GM21360 (cell line): ENCODE results near the gene PRR5L.

Experiments
- ATAC-seq: cut with Tn5 transposase; IDR thresholded peaks from one replicate; pipeline ENCODE4 v1.9.1; 2021; ENCODE audit warnings: mild to moderate bottlenecking, moderate library complexity; ENCODE audit not compliant: unreplicated experiment

PRR5L gene

DNA sequence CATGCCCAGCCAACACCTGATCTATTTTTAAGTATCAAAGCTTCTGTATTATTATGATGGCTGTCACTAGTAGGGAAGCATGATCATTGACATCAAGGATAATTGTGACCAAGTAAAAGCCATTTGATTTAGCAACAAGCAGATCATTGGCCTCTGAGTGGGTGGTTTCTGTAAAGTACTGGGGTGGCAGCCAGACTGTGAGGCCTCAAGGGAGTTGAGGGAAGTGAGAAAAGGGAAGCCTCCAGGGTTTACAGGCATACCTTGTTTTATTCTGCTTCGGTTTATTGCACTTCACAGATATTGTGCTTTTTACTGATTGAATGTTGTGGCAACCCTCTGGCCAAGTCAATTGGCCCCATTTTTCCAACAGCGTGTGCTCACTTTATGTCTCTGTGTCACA lies 60.1 kb downstream of the PRR5L start:
- ATAC-seq: peak; percentile 63

- no peak for ATAC-seq
Observed at GRCh38 chr11:36357831-36358230, 61.7 kb downstream of the PRR5L start.

DNA sequence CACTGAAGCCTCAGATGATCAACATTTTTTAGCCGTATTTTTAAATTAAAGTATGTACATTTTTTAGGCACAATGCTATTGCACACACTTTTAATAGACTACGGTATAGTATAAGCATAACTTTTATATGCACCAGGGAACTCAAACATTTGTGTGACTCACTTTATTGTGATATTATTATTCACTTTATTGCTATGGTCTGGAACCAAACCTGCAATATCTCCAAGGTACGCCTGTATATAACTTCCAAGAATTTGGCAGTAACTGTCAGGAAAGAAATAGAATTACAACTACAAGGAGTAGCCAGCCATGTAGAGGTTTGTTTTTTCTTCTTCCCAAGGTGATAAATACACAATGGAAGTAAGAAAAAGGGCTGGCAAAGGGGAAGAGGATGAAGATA lies 62.3 kb downstream of the PRR5L start:
- no peak for ATAC-seq

DNA sequence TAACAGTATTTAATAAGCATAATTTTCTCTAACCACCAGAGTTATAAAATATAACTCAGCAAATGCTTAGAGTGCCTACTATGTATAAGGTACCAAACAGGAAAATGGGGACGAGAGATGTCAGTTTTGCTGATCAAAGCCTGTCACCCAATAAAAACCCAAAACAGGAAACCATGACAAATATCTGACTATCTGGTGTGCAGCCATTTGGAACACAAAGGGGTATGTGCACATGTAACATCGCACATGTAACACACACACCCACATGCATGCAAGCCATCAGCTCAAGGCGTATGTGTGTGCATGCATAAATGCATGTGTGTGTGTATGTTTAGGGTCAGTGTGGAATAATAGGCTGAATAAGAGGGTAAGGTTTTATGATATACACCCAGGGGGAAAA lies 64.2 kb downstream of the PRR5L start:
- no peak for ATAC-seq

DNA sequence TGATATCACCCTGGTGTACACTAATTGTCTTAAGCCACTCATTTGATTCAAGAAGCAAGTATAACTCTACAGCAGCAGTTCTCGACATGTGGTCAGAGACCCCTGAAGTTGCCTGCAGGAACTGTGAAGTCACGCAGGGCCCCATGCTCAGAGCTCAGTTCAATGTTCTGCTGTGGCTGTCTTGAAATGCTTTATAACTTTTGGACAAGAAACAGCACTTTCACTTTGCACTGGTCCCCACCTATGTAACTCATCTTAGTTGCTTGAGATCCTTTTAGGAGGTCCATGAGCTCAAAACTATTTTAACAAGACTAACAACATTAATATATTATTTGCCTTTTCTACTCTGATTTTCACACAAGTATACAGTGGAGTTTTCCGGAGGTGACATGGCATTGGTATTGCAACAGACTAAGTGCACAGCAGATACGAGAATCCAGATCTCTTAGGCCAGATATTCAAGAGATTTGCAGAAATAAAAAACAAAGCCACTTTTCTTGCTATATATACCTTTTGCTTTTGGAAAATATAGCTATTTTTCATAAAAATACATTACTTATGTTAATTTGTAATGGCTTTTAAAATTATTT lies 64.8 kb downstream of the PRR5L start:
- no peak for ATAC-seq

GRCh38 chr11:36361472-36361871 lies 65.4 kb downstream of the PRR5L start:
- no peak for ATAC-seq

DNA sequence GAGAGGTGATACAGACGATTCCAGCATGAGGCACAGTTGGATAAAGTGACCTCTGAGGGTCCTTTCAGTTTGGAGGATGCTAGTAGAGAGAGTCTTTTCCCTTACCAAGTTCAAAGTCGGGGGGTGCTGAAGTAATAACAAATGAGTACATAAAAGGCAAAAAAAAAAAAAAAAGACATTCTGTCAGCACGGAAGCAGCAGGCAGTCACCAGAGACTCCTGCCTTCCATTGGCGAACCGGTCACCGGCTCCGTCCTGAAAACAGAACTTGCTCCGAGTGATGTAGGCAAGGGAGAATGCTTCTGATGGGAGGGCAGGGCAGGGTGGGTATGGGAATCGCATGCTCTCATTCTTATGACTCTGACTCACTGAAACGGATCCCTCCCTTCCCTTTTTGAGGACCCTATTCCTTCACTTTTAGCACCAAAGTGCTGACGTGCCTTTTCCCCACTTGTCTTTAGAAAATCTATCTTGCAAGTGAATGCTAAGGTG lies 65.9 kb downstream of the PRR5L start:
- no peak for ATAC-seq

- ATAC-seq: no peak
Observed at GRCh38 chr11:36362902-36363301, 66.8 kb downstream of the PRR5L start.

GRCh38 chr11:36363361-36364268 lies 67.5 kb downstream of the PRR5L start:
- no peak for ATAC-seq

DNA sequence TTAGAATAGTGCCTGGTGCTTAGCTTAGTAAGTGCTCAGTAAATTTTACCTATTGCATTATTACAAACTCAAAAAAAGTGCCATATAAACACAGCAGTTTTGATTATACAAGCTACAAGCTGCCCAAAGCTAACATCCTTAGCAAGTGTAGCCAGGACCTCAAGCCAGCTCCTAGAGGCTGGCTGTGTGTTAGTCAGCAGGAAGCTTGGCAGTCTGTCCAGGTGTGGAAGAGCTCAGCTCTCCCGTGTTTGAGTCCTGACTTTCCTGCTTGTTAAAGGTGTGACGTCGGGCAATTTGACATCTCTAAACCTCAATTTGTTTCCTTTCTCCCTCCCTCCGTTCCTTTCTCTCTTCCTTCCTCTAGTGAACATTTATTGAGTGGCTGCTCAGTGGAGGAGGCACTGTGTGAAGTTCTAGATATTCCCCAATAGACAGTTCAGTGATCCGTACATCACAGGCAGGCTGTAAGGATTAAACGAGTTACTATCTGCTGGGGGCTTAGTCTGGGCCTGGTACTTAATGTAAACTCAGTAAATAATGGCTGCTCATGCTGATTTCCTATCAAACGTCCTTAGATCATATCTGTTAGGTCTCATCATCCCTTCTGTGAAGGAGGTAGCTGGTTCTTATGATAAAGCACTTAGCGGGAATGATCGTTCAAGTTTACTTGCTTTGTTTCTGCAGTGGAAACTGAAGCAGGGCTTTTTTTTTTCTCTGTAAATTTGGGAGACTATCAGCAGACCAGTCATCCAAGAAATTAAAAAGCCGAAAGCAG lies 68.7 kb downstream of the PRR5L start:
- ATAC-seq: no peak

DNA sequence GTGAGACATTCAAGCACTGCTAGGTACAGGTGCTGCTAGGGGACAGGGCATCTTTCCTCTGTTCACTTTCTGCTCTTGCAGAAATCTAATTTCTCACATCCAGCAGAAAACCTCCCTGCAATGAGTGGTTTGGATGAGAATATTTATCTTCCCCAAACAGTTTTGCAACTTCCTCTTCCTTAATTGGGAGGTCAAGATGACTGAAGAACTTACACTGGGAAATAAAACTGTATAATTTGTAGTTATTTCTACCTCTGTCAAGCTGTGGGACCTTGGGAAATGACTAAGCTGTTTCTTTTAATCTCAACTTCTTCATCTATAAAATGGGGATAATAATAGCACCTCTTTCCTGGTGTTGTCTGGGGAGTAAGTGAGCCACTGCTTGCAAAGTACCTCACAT lies 69.8 kb downstream of the PRR5L start:
- ATAC-seq: no peak

- ATAC-seq: no peak
Observed at GRCh38 chr11:36367806-36368680, 72.0 kb downstream of the PRR5L start.

- ATAC-seq: no peak
Observed at GRCh38 chr11:36371181-36371580, 75.1 kb downstream of the PRR5L start.

DNA sequence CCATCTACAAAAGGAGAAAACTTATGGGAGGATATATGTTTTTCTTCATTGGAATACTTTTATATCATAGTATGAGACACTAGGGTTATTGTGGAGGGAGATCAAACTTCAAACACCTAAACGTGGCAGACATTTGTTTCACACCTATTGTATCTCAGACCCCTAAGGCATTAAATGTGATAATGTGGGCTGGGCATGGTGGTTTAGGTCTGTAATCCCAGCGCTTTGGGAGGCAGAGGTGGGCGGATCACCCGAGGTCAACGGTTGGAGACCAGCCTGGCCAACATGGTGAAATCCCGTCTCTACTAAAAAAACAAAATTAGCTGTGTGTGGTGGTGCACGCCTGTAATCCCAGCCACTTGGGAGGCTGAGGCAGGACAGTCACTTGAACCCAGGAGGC lies 75.5 kb downstream of the PRR5L start:
- no peak for ATAC-seq

DNA sequence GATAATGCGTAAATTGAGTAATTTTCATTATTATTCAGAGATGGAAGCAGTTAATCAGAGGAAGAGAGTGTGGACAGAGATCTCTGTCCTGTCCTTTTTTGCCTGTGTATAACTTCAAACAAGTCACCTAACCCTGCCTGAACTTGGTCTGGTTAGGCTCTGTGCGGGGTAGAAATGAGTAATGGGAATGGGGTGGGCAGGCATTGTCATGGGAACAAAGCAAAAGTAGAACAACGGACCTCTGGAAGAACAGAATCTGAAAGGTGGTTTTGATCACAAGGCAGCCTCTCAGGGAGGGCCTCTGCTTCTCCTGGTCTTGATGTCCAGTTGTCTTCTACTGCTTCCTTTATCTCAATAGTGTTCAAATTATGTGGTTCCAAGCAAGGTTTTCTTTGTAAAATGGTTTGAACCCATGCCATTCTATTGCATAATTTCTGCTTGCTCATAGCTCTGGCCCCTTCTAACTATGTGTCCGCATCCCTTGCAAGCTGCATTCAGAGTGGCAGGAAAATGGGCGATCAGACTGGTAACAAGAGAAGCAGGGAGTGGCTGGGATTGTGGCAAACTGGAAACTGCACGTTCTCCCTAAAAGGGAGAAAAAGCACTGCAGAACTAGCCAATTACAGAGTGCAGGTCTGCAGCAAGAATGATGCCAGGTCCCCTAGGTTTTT lies 76.1 kb downstream of the PRR5L start:
- no peak for ATAC-seq

DNA sequence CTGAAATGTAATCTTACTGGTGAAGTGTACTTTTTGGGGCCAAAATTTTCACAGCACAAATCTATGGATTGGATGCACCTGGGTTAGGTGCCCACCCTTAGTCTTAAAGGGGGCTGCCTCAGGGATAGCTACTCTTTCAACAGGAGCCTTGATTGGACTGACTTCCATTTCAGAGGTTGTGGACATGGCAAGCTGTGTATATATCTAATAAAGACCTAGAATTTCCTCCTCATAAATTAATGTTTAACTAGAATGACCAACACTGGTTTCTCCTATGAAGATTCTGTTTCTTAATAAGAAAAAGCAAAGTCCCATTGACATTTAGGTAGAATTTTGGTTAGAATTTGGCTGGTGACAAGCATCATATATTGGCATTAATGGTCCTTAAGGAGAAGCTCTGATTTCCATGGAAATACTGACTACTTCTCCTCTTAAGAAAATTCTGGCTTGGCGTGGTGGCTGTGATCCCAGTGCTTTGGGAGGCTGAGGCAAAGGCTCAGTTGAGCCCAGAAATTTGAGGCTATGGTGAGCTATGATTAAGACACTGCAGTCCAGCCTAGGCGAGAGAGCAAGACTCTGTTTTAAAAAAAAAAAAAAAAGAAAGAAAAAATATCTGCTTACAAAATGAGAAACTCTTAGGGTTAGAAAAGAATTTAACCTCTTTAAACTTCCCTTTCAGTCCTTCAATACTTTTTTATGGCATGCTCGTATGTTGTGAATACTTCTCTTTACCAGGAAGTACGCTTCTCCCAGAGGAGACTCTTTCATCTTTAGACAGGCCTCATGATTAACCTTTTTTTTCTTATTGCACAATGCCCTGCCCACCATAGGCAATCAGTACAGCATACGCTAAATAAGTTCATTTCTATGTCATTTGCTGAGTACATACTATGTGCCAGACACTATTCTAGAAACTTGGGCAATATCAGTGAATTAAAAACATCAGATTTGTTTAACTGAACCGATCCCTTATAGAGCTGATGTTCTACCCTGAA lies 77.2 kb downstream of the PRR5L start:
- ATAC-seq: no peak

GRCh38 chr11:36374726-36375125 lies 78.6 kb downstream of the PRR5L start:
- no peak for ATAC-seq

- no peak for ATAC-seq
Observed at GRCh38 chr11:36375353-36376008, 79.4 kb downstream of the PRR5L start.
